Measurements from ENCODE around the gene USP24. TPM values are rescaled to one million over a fixed set of nuclear protein-coding genes. Genes with fewer than 3 reads are reported as not detected.

The USP24 gene
- total and polyA plus RNA-seq, 2 donors (not counting 1 experiment from before 2014, with no cell fraction given), result 18.9 to 152 TPM

- Histone ChIP-seq H3K4me3 (ENCODE audit: control extremely low read depth in 1 of 5, extremely low read depth in 1 of 5, insufficient read depth in 1 of 5, low read depth in 2 of 5, low read length in 4 of 5) (no peak overlapping the region), H4K20me1 (ENCODE audit: control insufficient read depth, insufficient read depth, low read length, poor library complexity, severe bottlenecking) (no peaks in the 10 kb centered on the region), H2AFZ (ENCODE audit: insufficient read depth, low read depth, low read length, poor library complexity, severe bottlenecking) (no peak overlapping the region), H3K79me2 (ENCODE audit: control insufficient read depth, insufficient read depth, low read length) (no peaks in the 10 kb centered on the region), H3K27ac (ENCODE audit: low read length in 2 of 2) (no peak overlapping the region), H3K36me3 (replicated peaks in 1 of 2; ENCODE audit: control extremely low read depth in 1 of 2, control insufficient read depth in 1 of 2, extremely low read depth in 1 of 2, insufficient read depth in 2 of 2, low read length in 1 of 2) (peaks cover 18 to 99% of the 10 kb centered on the region in 2 experiments), H3K27me3 (replicated peaks in 1 of 4; ENCODE audit: control extremely low read depth in 1 of 4, control insufficient read depth in 3 of 4, insufficient read depth in 4 of 4, low read length in 3 of 4) (no peaks in the 10 kb centered on the region), H3K9ac (ENCODE audit: low read length) (no peak overlapping the region), H3K9me3 (ENCODE audit: control extremely low read depth in 1 of 3, control insufficient read depth in 2 of 3, insufficient read depth in 1 of 3, low read length in 2 of 3) (no peaks in the 10 kb centered on the region), H3K4me1 (ENCODE audit: control insufficient read depth in 2 of 2, insufficient read depth in 2 of 2, low read length in 2 of 2) (no peaks in the 10 kb centered on the region), H3K4me2 (replicated peaks; ENCODE audit: low read depth, low read length, poor library complexity, severe bottlenecking) (no peak overlapping the region)
- WGBS (ENCODE audit: insufficient coverage), result no CpG with 5 or more reads among the region's 5 CpGs
- intact Hi-C loops (cut with micrococcal nuclease), result loop anchor here (5.0 kb wide), 1 partner anchor 47 kb away; no protein-coding TSS in a partner anchor
- H3K4me3 Mint-ChIP-seq, result no peak overlapping the region
- CTCF ChIA-PET, result interaction anchor here (0.8 kb wide), 1 partner anchor 44 kb away, joined by 3 read pairs; no protein-coding TSS in a partner anchor
- H3K27ac Mint-ChIP-seq, result no peak overlapping the region
- DNase-seq, result no peak
- TF ChIP-seq EZH2 (IDR thresholded peaks at IDR 0.05; ENCODE audit: borderline replicate concordance, insufficient read depth, low read depth, low read length, poor library complexity, severe bottlenecking), result no peak
- TF ChIP-seq CTCF (IDR thresholded peaks at IDR 0.05), result no peak
- no peak for ATAC-seq (ENCODE audit: low read depth)
- no peaks in the 10 kb centered on the region for H3K4me1 Mint-ChIP-seq
- no peaks in the 10 kb centered on the region for H3K27me3 Mint-ChIP-seq
- POLR2A ChIA-PET, result no interaction called here
- no peaks in the 10 kb centered on the region for H3K9me3 Mint-ChIP-seq (ENCODE audit: insufficient read depth)
Measured at GRCh38 chr1:55095095-55095494, 120.1 kb downstream of the USP24 start.

GRCh38 chr1:55092475-55092874 is 122.7 kb downstream of the USP24 start:
- Histone ChIP-seq H3K27ac (ENCODE audit: low read length in 2 of 2) (no peak overlapping the region), H2AFZ (ENCODE audit: insufficient read depth, low read depth, low read length, poor library complexity, severe bottlenecking) (no peak overlapping the region), H3K9me3 (ENCODE audit: control extremely low read depth in 1 of 3, control insufficient read depth in 2 of 3, insufficient read depth in 1 of 3, low read length in 2 of 3) (no peaks in the 10 kb centered on the region), H3K4me3 (ENCODE audit: control extremely low read depth in 1 of 5, extremely low read depth in 1 of 5, insufficient read depth in 1 of 5, low read depth in 2 of 5, low read length in 4 of 5) (no peak overlapping the region), H3K9ac (ENCODE audit: low read length) (no peak overlapping the region), H3K4me2 (replicated peaks; ENCODE audit: low read depth, low read length, poor library complexity, severe bottlenecking) (no peak overlapping the region), H3K79me2 (ENCODE audit: control insufficient read depth, insufficient read depth, low read length) (no peaks in the 10 kb centered on the region), H3K27me3 (replicated peaks in 1 of 4; ENCODE audit: control extremely low read depth in 1 of 4, control insufficient read depth in 3 of 4, insufficient read depth in 4 of 4, low read length in 3 of 4) (no peaks in the 10 kb centered on the region), H4K20me1 (ENCODE audit: control insufficient read depth, insufficient read depth, low read length, poor library complexity, severe bottlenecking) (no peaks in the 10 kb centered on the region), H3K4me1 (ENCODE audit: control insufficient read depth in 2 of 2, insufficient read depth in 2 of 2, low read length in 2 of 2) (peaks cover 0 to 4% of the 10 kb centered on the region in 2 donors), H3K36me3 (replicated peaks in 1 of 2; ENCODE audit: control extremely low read depth in 1 of 2, control insufficient read depth in 1 of 2, extremely low read depth in 1 of 2, insufficient read depth in 2 of 2, low read length in 1 of 2) (peaks cover 22 to 99% of the 10 kb centered on the region in 2 experiments)
- peaks cover 5% of the 10 kb centered on the region for H3K4me1 Mint-ChIP-seq
- H3K4me3 Mint-ChIP-seq, result no peak overlapping the region
- intact Hi-C loops (cut with micrococcal nuclease), result no loop called here
- H3K9me3 Mint-ChIP-seq (ENCODE audit: insufficient read depth), result no peaks in the 10 kb centered on the region
- ATAC-seq (ENCODE audit: low read depth) (no peak), DNase-seq (no peak)
- no peaks in the 10 kb centered on the region for H3K27me3 Mint-ChIP-seq
- POLR2A ChIA-PET, result no interaction called here
- CTCF ChIA-PET, result interaction anchor here (1.6 kb wide), 1 partner anchor 21 kb away, joined by 4 read pairs; no protein-coding TSS in a partner anchor
- no CpG with 5 or more reads among the region's 2 CpGs for WGBS (ENCODE audit: insufficient coverage)
- no peak overlapping the region for H3K27ac Mint-ChIP-seq
- TF ChIP-seq CTCF (IDR thresholded peaks at IDR 0.05) (no peak), EZH2 (IDR thresholded peaks at IDR 0.05; ENCODE audit: borderline replicate concordance, insufficient read depth, low read depth, low read length, poor library complexity, severe bottlenecking) (no peak)

Data from B cell (primary cell).